ENCODE results near the gene PRF1.
A peak's percentile ranks its signal among the peaks of the same experiment; 100 is the strongest.

Gene PRF1

DNA sequence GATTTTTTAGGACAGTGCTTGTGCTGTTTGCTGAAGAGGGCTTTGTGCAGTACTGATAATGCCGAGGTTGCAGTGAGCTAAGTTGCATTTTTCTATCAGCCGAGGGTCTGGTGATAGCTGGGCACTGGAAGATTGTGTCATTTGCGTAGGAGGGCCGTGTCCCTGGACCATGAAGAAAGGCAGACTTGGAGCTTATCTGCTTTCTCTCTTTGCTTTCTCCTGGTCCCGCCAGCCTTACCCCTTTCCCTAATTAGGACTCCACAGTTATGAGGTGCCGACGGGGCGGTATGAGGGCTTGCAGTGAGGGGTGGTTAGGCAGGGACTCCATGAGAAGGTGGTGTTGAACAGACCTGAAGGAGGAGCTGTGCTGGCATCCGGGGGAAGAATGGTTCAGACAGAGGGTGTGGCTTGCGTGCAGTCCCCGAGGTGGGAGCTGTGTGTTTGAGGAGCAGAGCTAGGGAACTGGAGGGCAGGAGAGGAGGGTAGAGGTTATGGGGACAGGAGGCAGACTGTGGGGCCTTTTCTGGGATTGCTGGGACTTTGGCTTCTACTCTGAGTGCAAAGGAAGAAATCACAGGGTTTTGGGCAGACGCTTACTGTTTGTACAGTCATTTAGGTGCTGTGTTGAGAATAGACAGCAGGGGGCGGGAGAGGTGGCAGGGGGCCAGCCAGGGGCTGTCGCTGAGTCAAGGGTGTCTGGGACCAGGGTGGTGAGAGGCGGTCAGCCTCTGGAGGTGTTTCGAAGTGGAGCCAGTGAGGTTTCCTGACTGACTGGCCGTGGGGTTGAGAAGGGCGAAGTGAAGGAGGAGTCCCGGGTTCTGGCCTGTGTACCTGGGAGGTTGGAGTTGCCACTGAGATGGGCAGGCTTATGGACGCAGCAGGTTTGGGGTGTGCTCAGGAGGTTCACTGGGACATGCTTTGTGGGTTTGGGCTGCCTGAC lies 43.4 kb downstream of the PRF1 start:
- peak; percentile 59 for DNase-seq

DNA sequence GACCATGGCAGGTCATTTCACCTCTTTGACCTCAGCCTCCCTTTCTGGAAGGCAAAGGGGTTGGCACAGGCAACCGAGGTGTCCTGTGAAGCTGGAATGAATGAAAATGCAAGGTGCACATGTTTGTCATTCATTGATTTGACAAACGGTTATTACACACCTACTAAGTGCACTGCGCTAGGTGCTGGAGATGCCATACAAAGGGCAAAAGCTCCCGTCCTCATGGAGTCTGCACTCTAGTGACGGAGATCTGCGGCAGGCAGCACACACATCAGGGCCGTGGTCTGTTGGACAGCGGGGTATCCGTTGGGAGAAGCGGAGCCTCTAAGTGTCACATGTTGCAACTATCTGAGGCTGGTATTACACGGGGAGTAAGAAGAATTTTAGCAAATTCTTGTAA lies 44.2 kb downstream of the PRF1 start:
- no peak for DNase-seq

DNA sequence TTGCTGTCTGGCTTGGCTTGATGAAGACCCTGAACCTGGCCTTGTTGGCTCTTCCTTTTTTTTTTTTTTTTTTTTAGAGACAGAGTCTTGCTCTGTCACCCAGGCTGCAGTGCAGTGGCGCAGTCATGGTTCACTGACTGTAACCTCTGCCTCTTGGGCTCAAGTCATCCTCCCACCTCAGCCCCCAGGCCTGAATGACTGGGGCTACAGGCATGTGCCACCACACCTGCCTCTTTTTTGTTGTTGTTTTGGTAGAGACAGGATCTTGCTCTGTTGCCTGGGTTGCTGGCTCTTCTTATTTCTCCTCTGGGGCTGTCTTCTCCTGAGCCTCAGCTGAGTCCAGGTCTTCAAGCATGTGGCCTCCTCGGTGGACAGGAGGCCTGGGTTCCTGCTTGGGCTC lies 44.7 kb downstream of the PRF1 start:
- no peak for DNase-seq

- no peak for DNase-seq
Measured at GRCh38 chr10:70557086-70557845, 45.3 kb downstream of the PRF1 start.

- no peak for DNase-seq
Measured at GRCh38 chr10:70555371-70555770, 47.2 kb downstream of the PRF1 start.

- no peak for DNase-seq
Measured at GRCh38 chr10:70552586-70552985, 50.0 kb downstream of the PRF1 start.

- no peak for DNase-seq
Measured at GRCh38 chr10:70551971-70552422, 50.5 kb downstream of the PRF1 start.

GRCh38 chr10:70551466-70551865 lies 51.1 kb downstream of the PRF1 start:
- DNase-seq, result no peak

DNA sequence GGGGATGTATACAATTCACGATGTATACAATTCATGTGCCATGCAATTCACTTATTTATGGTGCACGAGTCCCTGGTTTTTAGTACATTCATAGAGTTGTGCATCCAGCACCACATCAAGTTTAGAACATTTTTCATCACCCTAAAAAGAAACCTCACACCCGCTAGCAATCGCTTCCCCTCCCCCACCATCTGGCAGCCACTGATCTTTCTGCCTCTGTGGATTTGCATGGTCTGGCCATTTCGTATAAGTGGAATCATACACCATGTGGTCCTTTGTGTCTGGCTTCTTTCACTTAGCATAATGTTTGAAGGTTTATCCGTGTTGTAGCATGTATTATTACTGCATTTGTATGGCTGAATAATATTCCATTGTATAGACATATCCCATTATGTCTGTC lies 52.1 kb downstream of the PRF1 start:
- DNase-seq, result no peak

- DNase-seq, result peak; percentile 65
Measured at GRCh38 chr10:70549962-70550458, 52.5 kb downstream of the PRF1 start.

GRCh38 chr10:70549351-70549961 lies 53.1 kb downstream of the PRF1 start:
- DNase-seq, result no peak
